ENCODE results near the gene ARL5C.

Gene ARL5C, protein sequence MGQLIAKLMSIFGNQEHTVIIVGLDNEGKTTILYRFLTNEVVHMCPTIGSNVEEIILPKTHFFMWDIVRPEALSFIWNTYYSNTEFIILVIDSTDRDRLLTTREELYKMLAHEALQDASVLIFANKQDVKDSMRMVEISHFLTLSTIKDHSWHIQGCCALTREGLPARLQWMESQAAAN

DNA sequence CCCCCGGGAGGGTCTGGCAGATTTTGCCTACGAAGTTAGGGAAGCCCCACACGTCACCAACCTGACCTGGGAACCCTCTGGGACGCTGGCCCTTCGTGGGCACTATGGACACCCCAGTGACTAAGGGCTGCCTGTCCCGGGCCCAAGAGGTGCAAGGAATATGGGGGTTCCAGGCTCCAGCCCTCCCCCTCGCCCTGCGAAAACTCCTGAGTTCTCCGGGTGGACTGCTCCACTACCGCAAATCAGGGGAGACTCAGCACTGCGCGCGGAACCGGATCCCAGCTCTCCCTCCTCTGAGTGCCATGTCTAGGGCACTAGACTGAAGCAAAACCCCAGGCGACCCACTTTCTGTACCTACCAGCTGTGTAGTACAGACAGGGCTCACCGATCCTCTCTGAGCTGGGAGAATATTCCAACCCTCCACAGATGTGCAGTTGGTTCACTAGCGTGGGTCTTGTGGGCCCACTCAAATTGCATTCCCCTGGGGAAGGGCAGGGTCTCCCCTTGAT lies at the start of gene ARL5C:
Gene ARL5C (minus strand): TSS at position 321 of the 509 bp plus-strand sequence. CDS start 401 bp downstream, outside the sequence.
- DNase-seq (ENCODE audit: extremely low read depth in 1 of 2, low read depth in 1 of 2), result no peak

DNA sequence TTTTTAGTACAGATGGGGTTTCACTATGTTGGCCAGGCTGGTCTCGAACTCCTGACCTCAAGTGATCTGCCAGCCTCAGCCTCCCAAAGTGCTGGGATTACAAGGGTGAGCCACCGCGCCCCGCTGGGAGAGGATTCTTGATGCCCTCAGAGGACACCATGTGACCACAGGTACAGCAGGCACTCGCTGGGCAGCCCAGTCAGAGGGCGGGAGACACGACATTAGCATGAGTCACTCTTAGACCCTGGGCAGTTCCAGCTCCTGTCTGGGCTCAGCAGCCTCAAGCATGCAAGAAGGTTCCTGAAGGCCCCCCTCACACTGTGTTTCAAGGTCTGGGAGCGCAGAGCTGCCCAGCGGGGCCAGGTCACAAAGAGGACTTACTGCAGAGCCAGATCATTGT lies 47.9 kb upstream of the ARL5C start:
- DNase-seq (ENCODE audit: extremely low read depth in 1 of 2, low read depth in 1 of 2), result no peak

DNA sequence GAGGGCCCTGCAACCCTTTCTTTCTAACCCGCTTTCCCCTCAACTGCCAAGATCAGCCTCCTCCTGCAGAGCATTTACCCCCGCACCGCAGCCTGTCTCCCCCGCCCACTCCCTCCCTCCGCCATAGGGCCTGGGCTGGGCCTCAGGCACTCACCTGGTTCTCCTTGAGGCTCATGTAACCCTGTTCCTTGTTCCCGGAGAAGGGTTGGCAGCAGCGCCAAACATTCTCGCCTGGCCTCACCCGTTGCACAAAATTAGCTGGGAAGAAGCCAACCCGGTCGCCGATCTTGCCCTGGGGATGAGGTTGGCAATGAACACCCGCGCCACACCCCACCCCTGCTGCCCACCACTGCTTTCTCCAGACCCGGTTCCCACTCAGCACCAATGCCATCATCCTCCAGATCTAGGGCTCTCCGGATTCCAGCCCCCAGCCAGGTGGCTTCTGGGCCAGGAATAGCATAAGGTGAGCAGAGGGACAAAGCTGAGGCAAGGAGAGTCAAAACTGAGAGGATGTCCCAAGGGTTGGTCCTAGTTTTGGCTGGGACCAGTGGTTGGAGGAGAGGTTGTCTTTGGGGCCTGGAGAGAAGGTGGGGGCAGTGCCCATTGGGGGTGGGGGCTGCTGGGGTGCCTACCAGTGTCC lies 47.0 kb upstream of the ARL5C start:
- DNase-seq (ENCODE audit: extremely low read depth in 1 of 2, low read depth in 1 of 2), result no peak

DNA sequence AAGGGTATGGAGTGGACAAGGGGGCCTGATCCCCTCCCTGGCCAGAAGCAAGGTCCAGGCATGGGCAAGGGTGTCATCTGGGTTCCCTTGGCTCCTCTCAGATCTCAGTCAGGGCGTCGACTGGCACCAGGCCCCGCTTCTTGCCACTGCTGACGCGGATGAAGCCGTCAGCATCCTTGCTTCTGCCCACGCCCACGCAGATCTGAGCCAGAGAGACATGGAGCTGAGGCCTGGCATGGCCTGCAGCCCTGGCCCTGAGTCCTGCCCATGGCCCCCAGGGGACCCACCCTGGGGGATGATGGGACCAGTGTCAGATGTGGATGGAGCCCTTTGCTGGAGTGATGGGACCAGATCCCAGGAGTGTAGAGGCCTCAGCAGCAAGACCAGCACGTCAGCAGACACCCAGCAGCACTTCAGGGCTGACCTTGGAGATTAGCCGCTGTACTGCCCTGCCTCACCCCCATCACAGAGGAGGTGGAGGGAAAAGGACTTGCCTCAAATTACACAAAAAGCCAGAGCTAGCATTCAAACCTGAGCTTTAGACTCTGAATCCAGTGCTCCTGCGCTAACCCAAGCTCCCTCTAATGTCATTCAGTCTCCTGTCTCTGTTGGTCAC lies 46.3 kb upstream of the ARL5C start:
- DNase-seq (ENCODE audit: extremely low read depth in 1 of 2, low read depth in 1 of 2), result no peak

DNA sequence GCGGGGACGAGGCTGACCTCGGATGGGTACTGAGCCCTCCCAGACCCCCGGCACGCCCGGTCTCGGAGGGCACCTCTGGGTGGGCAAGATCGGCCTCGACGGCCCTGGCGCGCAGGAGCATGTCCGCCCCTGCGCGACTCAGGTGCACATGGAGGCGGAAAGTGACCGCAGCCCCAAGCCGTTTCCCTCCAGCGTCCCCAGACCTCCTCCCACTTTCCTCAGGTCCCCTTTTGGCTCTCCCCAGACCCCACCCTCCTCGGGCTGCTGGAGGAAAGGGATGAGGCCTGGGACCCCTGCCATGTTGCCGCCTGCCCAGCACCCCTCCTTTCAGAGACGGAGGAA lies 44.1 kb upstream of the ARL5C start:
- DNase-seq (ENCODE audit: extremely low read depth in 1 of 2, low read depth in 1 of 2), result no peak

DNA sequence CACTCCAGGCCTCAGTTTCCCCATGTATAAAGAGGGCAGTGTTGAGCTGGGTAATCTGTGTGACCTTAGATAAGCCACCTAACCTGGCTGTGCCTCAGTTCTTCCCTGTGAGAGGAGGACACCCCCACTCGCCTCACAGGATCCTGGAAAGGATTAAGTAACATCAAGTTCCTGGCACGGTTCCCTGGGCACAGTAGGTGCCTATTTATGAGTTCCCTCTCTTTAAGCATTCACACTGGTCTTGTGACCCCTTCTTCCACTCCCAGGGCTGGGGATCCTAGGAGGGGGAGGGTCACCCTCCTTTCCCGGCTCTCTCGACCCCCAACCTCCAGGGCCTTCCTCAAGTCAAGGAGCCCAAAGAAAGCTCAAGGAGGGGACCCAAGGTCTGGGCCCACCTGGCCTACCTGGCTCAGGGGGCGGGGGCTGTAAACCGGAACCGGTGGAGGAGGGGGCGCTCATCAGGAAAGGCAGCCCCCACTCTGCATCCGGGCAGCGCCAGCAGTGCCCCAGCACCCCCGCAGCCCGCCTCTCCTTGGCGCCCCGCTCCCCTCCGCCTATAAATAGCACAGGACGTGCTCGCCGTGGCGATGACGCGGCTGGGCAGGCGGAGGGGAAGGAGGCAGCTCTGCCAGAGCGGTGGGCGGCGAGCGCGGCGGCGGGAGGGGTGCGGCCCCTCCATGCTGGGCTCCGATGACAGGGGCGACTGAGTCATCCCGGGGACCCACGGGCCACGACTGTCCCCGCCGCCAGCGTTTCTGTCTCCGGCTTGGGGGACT lies 43.5 kb upstream of the ARL5C start:
- DNase-seq (ENCODE audit: extremely low read depth in 1 of 2, low read depth in 1 of 2), result peak; percentile 60 to 74

DNA sequence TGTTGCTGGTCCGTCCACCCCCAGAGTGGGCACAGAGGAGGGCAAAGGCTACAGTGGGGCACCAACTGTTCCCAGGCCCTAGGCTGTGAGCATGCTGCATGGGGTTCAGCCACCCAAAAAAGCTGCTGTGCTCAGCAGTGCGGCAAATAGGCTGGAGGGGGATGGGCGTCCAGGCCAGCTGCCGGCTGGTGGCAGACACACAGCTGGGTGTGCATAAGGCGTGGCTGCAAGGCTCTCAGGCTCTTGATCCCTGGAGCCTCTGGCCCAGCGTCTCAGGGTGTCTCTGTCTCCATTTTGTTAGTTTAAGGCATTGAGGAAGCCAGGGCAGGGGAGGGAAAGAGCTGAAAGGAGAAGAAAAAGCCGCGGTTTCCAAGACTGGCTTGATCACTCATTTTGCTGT lies 42.9 kb upstream of the ARL5C start:
- DNase-seq (ENCODE audit: extremely low read depth in 1 of 2, low read depth in 1 of 2), result no peak

DNA sequence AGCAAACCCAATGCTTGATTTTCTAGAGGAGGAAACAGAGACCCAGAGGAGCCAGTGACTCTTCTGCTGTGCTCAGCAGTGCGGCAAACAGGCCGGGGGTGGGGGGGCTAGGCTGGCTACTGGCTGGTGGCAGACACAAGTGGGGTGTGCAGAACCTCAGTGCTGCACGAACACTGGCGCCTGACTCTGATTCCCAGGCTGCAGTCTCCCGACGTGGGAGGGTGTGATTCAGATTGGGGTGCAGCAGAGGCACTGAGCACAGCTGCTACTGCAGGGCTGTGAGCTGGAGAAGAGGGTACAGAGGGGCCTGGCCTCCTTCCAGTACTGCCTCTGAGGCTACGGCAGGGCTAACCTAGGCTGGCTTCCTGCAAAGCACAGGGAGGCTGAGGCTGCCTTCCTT lies 42.2 kb upstream of the ARL5C start:
- no peak for DNase-seq (ENCODE audit: extremely low read depth in 1 of 2, low read depth in 1 of 2)

DNA sequence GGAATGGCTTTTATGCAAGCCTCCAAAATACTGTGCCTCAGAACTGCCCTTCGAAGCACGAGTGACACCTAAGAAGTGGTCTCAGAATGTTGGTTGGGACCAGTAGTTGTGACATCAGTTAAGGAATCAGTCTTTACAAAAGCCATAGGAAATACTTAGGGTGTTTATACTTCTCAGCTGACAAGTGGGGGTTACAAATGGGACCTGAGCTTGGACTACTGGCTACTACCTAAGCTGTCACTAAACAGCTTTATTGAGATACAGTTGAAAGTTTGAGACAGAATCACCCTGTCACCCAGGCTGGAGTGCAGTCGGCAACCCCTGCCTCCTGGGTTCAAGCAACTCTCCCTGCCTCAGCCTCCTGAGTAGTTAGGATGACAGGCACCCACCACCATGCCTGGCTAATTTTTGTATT lies 39.2 kb upstream of the ARL5C start:
- no peak for DNase-seq (ENCODE audit: extremely low read depth in 1 of 2, low read depth in 1 of 2)

DNA sequence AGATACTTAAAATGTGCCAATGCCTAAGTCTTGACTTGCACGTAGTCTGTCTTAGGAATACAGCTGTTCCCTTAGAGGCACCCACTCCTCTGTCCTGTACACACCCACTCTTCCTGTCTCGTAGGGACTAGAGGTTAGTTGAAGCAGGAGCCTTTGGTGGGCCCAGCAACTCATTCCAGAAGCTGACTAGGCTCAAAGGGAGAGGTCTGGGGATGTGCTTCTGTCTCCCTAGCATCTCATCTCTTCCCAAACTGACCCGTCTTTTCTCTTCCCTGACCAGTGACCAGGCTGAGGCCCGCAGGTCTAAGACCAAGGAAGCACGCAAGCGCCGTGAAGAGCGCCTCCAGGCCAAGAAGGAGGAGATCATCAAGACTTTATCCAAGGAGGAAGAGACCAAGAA lies 38.3 kb upstream of the ARL5C start:
- DNase-seq (ENCODE audit: extremely low read depth in 1 of 2, low read depth in 1 of 2), result no peak

DNA sequence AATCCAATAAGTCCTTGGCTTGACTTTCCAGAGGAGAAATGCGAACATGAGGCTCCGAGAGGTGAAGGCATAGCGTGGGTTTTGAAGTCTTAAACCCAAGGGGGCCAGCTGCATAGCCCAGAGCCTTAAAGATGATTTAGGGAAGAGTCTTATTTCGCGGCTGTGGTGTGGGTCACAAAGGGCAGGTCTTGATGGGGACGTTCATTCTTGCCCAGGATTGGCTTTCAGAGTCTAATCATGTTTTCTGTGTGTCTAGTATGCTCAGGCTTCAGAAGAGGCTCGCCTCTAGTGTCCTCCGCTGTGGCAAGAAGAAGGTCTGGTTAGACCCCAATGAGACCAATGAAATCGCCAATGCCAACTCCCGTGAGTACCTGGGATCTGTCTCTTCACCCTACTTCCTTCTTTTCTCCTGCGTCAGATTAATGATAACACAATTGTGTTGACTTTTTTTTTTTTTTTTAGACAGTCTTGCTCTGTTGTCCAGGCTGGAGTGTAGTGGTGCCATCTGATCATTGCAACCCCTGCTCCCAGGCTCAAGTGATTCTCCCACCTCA lies 35.1 kb upstream of the ARL5C start:
- DNase-seq (ENCODE audit: extremely low read depth in 1 of 2, low read depth in 1 of 2), result no peak

DNA sequence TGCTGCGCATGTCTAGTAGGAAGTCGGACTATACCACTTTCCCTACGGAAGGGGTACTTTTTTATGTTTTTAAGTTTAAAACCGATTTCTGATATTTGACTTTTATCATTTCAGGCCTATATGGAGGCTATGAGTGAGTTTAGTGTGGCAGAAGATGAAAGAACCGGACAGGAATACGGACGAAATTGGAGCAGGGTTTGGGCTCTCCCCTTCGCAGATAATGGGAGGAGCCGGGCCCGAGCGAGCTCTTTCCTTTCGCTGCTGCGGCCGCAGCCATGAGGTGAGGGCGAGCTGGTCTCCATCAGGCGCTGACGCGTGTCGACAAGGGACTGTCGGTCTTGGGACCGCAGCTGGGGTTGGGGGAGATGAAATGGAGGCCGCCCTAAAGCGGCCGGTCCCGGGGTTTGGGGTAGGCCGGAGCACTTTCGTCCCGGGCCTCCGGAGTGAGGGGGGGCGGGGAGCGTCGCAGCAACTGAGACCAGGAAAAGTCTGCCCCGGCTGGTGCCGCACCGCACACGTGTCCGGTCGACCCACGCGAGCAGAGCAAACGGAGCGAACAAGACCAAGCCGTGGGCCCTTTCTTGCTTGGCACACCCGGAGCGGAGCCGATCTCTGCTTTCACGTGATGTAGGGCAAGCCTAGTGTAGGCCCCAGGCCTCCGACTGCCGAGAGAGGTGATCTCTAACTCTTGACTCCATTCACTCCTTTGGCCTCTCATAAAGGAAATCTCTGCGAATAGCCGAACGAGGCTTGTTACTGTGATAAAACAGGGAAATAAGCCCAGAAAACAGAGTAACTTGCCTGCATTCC lies 34.3 kb upstream of the ARL5C start, which contains the start of gene RPL19:
Gene RPL19 (plus strand): TSS at position 214 of the 810 bp plus-strand sequence. CDS start 62 bp downstream, at position 276.
- DNase-seq (ENCODE audit: extremely low read depth in 1 of 2, low read depth in 1 of 2), result peak; percentile 55 to 64

DNA sequence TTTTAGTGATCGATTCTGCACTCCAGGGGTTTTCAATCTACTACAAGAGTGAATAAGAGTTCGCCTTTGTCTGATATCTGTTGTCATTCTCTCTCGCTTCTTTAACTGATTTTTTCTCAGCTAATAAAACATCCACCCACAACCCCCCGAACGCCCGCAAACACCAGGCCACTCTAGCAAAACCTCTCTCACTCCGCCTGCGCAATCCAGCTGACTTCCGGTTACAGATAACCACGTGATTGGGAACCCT lies 33.8 kb upstream of the ARL5C start:
- peak; percentile 74 to 77 for DNase-seq (ENCODE audit: extremely low read depth in 1 of 2, low read depth in 1 of 2)

DNA sequence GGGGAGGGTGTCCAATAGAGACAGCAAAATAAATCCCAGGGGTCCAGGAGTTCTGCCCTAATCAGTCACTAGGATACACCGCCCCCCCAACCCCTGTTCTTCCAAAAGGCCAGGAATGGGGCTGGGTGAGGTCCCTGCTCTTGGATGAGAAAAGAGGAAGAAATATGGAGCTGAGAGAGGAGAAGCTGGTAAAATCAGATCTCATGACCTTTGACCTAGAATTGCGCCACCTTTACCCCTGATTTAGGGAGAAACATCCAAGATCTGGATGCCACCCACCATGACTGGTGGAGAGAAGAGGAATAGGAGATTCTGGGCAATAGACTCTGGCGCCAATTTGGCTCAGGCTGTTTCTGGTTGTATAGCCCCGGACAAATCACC lies 32.2 kb upstream of the ARL5C start:
- no peak for DNase-seq (ENCODE audit: extremely low read depth in 1 of 2, low read depth in 1 of 2)

DNA sequence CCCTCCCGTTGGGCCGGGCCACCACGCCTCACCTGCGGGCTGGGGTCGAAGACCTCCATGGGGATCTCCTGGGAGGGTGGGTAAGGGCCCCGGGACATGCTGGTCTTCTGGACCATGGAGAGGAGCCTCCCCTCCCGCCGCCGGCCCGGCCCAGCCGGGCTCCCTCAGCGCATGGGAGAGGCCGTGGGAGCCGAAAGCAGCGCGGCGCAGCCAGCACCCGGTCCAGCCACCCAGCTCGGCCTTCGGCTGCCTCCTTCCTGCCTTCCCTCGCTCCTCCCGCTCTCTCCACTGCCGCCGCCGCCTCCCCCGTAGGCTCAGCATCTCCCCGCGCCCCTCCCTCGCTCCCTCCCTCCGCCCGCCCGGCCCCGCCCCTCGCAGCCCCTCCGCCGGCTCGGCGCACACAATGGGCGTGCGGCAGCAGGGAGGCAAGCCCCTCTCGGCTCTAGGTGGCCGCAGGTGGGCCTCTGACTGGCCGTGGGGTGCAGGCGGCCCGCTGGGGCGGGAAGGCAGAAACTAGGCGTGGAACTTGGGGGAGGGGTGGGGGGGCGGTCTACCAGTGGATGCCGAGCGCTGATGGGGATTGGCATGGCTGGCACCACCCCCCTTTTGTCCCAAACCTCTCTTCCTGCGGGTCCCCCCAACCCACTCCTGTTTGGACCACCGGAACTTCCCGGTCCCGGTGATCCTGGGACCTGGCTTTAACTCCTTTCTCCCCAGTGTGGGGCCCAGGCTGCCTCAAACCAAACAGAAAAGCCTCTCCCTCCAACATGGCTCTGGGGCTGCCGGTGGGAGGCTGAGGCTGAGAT lies 31.6 kb upstream of the ARL5C start, which contains the start of gene CACNB1:
Gene CACNB1 (minus strand): TSS at position 290 of the 806 bp plus-strand sequence. CDS start 174 bp downstream, at position 116.
- peak in 1 of 2 donors; percentile 50 for DNase-seq (ENCODE audit: extremely low read depth in 1 of 2, low read depth in 1 of 2)

DNA sequence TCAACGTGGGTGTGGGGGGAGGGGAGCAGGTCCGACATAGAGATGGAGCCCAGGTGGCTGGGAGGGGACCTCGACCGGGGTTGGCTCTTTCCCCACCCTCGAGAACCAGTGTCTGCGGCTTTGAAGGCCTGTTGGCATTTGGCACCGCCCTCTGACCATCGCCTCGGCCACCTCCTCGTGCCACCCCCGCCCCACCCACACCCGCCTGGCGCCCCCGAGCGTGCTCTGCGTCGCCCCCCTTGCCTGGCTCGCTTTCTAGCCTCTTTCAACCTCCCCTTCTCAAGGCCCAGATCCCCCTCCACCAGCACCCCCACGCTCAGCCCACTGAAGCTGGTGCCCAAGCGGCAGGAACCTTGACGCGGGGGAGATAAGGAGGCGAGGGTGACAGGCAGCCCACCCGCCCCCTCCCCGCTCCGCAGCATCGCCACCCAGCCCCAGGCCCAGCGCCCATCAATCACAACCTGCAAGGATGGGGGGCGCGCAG lies 30.9 kb upstream of the ARL5C start:
- DNase-seq (ENCODE audit: extremely low read depth in 1 of 2, low read depth in 1 of 2), result no peak

DNA sequence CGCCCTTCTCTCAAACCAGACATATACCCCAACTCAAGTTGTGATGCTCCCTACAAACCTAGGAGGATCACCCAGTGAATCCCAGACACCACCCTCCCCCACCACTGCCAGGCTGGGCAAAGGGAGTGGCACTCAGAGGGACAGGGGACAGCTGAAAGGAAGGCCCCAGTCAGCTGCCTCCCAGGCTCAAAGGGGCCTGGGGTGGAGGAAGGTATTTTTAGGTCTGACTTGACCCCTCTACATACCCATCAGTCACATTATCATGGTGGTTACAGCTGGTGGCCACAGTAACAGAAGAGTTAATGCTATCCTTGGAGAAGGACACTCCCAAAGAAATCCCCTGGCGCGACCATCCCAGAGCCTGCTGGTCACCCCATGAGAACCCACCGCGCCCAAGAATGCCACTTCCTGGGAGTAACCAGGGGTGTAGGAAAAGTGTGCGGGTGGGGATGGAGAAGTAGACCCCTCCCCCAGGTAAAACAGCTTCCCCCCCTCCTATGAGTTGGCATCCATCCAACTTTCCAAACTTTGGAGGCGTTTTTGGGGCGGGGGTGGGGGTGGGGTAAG lies 30.4 kb upstream of the ARL5C start:
- DNase-seq (ENCODE audit: extremely low read depth in 1 of 2, low read depth in 1 of 2), result no peak

DNA sequence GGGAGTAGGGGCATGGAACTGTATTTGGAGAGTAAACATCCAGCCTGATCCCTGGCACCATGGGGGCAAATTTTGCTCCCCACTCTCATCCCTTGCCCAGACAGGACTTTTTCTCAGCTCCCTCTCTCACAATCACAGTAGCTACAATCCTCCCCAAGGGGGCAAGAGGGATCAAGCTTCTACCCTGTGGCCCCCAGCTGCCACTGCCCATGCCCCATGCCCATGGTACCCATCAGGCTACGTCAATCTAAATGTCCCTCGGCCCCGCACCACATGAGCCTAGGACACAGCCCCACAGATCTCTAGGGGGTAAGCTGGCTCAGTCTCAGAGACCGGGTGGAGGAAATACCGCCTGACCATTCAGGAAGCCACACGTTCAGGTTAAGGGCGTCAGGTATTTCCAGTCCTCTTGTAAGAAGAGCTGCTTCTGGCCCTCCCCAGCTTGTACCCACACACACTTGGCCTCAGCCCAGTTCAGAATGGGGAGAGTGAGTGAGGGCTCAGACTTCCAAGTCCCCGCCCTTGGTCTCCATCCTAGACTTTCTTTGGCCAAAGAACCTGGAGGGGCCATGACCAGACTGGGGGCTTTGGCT lies 29.7 kb upstream of the ARL5C start:
- DNase-seq (ENCODE audit: extremely low read depth in 1 of 2, low read depth in 1 of 2), result no peak

All from activated CD8-positive, alpha-beta memory T cell treated with anti-CD3 and anti-CD28 coated beads for 1 hour (primary cell).